Smooth muscle cell (in vitro differentiated cells): ENCODE results near the gene PTPRG. TPM values are rescaled to one million over a fixed set of nuclear protein-coding genes. Genes with fewer than 3 reads are reported as not detected.

Source experiments
- DNase-seq: peaks from one replicate; lab custom pipeline; 2025; ENCODE audit not compliant: unreplicated experiment; lab: John Stamatoyannopoulos, UW
- H2AFZ ChIP-seq: fragments of 200-600 bp; sonication (generic); 2 replicates; pipeline ENCODE4 v1.6.0; 2016; ENCODE audit warnings: antibody characterized with exemption, low read depth, mild to moderate bottlenecking
- H3F3A ChIP-seq: fragments of 200-600 bp; sonication (generic); 2 replicates; pipeline ENCODE4 v1.6.0; 2017; ENCODE audit warnings: antibody characterized with exemption, low read depth
- H3K27ac ChIP-seq: fragments of 200-600 bp; sonication (generic); 2 replicates; pipeline ENCODE4 v1.5.1; 2016; ENCODE audit warnings: low read depth, mild to moderate bottlenecking
- H3K27me3 ChIP-seq: fragments of 200-600 bp; sonication (generic); 2 replicates; pipeline ENCODE4 v1.6.1; 2016; ENCODE audit warnings: low read depth, mild to moderate bottlenecking
- H3K36me3 ChIP-seq: fragments of 200-600 bp; sonication (generic); 2 replicates; pipeline ENCODE4 v1.5.1; 2016; ENCODE audit warnings: low read depth
- H3K4me1 ChIP-seq: fragments of 200-600 bp; sonication (generic); 2 replicates; pipeline ENCODE4 v1.5.1; 2016; ENCODE audit warnings: low read depth
- H3K4me2 ChIP-seq: fragments of 200-600 bp; sonication (generic); 2 replicates; pipeline ENCODE4 v1.6.0; 2016; ENCODE audit warnings: mild to moderate bottlenecking
- H3K4me3 ChIP-seq: fragments of 200-600 bp; sonication (generic); 2 replicates; pipeline ENCODE4 v1.5.1; 2016; ENCODE audit warnings: mild to moderate bottlenecking
- H3K79me2 ChIP-seq: fragments of 200-600 bp; sonication (generic); 2 replicates; pipeline ENCODE4 v1.6.0; 2016; ENCODE audit warnings: low read depth, mild to moderate bottlenecking
- H3K9ac ChIP-seq: fragments of 200-600 bp; sonication (generic); 2 replicates; pipeline ENCODE4 v1.6.0; 2016; ENCODE audit warnings: low read depth
- H3K9me3 ChIP-seq: fragments of 200-600 bp; sonication (generic); replicated peaks from 2 replicates; pipeline ENCODE4 v1.5.1; 2016; ENCODE audit warnings: low read depth
- H4K20me1 ChIP-seq: fragments of 200-600 bp; sonication (generic); 2 replicates; pipeline ENCODE4 v1.6.0; 2016; ENCODE audit warnings: low read depth
- CTCF ChIP-seq: fragments of 200-600 bp; sonication (generic); IDR thresholded peaks from 2 replicates; pipeline ENCODE4 v1.5.1; 2017; ENCODE audit warnings: borderline replicate concordance, mild to moderate bottlenecking, antibody characterized with exemption; ENCODE audit not compliant: insufficient read depth, poor library complexity, severe bottlenecking
- WGBS: methylation state at CpG from one replicate; pipeline ENCODE4 v1.1.7; 2016; ENCODE audit warnings: low lambda C conversion rate; 5-methylcytosine and 5-hydroxymethylcytosine counted together
- polyA plus RNA-seq: library from polyadenylated mRNA; unstranded; fragments of >200 nt; fragmentation: Nextera tagmentation; extraction: Ambion mirVana; gene quantifications from 2 replicates; pipeline ENCODE4 v1.2.1, GENCODE V29; 2016
- total RNA-seq: library from RNA; depleted of rRNA; stranded (reverse); fragments of >200 nt; gene quantifications from 2 replicates; pipeline ENCODE4 v1.2.3, GENCODE V29; 2014

The PTPRG gene
- total and polyA plus RNA-seq, 2 experiments from 2014 or later: 21.2 to 87.3 TPM

- no peaks in the 10 kb centered on the region for H3K27me3 ChIP-seq
- TF ChIP-seq CTCF: no peak
- H3F3A ChIP-seq: no peaks in the 10 kb centered on the region
- H3K4me2 ChIP-seq: peak overlapping the region; percentile 54
- WGBS: 15% methylated on average over 5 of the region's 5 CpGs
- no peak overlapping the region for H3K4me3 ChIP-seq
- H3K9me3 ChIP-seq: no peaks in the 10 kb centered on the region
- H2AFZ ChIP-seq: no peak overlapping the region
- no peak overlapping the region for H3K9ac ChIP-seq
- DNase-seq: no peak
- peaks cover 14% of the 10 kb centered on the region for H3K4me1 ChIP-seq
- H3K27ac ChIP-seq: peak overlapping the region; percentile 12
- H3K36me3 ChIP-seq: no peaks in the 10 kb centered on the region
- peaks cover 57% of the 10 kb centered on the region for H4K20me1 ChIP-seq
- H3K79me2 ChIP-seq: peaks cover 44% of the 10 kb centered on the region
Measured at GRCh38 chr3:61725851-61726333, 164.5 kb downstream of the PTPRG start.

- Histone ChIP-seq H3K36me3 (no peaks in the 10 kb centered on the region), H3K9me3 (no peaks in the 10 kb centered on the region), H2AFZ (no peak overlapping the region), H3K4me1 (peaks cover 14% of the 10 kb centered on the region), H3K27me3 (no peaks in the 10 kb centered on the region), H3K27ac (no peak overlapping the region), H3K9ac (no peak overlapping the region), H4K20me1 (peaks cover 64% of the 10 kb centered on the region), H3K79me2 (peaks cover 52% of the 10 kb centered on the region), H3K4me3 (no peak overlapping the region), H3K4me2 (no peak overlapping the region), H3F3A (no peaks in the 10 kb centered on the region)
- TF ChIP-seq CTCF: no peak
- 98% methylated on average over 5 of the region's 5 CpGs for WGBS
- no peak for DNase-seq
Measured at GRCh38 chr3:61727435-61727834, 166.1 kb downstream of the PTPRG start.

GRCh38 chr3:61729038-61729634, 167.8 kb downstream of the PTPRG start:
- no peak overlapping the region for H3K4me3 ChIP-seq
- H3K27ac ChIP-seq: no peak overlapping the region
- no peak overlapping the region for H3K4me2 ChIP-seq
- WGBS: 95% methylated on average over 6 of the region's 6 CpGs
- H2AFZ ChIP-seq: no peak overlapping the region
- H4K20me1 ChIP-seq: peaks cover 80% of the 10 kb centered on the region
- peaks cover 44% of the 10 kb centered on the region for H3K79me2 ChIP-seq
- no peak overlapping the region for H3K9ac ChIP-seq
- H3F3A ChIP-seq: no peaks in the 10 kb centered on the region
- no peaks in the 10 kb centered on the region for H3K9me3 ChIP-seq
- no peak for TF ChIP-seq CTCF
- H3K4me1 ChIP-seq: peaks cover 14% of the 10 kb centered on the region
- DNase-seq: no peak
- H3K27me3 ChIP-seq: no peaks in the 10 kb centered on the region
- H3K36me3 ChIP-seq: no peaks in the 10 kb centered on the region

GRCh38 chr3:61730056-61730455, 168.7 kb downstream of the PTPRG start:
- 64% methylated on average over 4 of the region's 4 CpGs for WGBS
- no peak for DNase-seq

More at GRCh38 chr3:61730056-61730455, 168.7 kb downstream of the PTPRG start:
- Histone ChIP-seq H2AFZ (no peak overlapping the region), H3K27ac (no peak overlapping the region), H3K9ac (no peak overlapping the region), H3K4me3 (no peak overlapping the region), H3K36me3 (no peaks in the 10 kb centered on the region), H3K9me3 (no peaks in the 10 kb centered on the region), H3F3A (no peaks in the 10 kb centered on the region), H3K79me2 (peaks cover 49% of the 10 kb centered on the region), H4K20me1 (peaks cover 85% of the 10 kb centered on the region), H3K27me3 (no peaks in the 10 kb centered on the region), H3K4me2 (peak overlapping the region; percentile 8), H3K4me1 (peaks cover 19% of the 10 kb centered on the region)
- no peak for TF ChIP-seq CTCF
